WI38 (cell line): ENCODE measurements around the gene CACNA1D.

Source experiments
- H3K4me3 ChIP-seq: 2 replicates; pipeline ENCODE4 v1.5.1; 2011; ENCODE audit warnings: low read depth, mild to moderate bottlenecking, control low read depth, low read length
- TF ChIP-seq, protein P1 (sequence below): IDR thresholded peaks from 2 replicates; pipeline ENCODE4 v1.5.1; 2012; ENCODE audit warnings: low read depth, mild to moderate bottlenecking, control low read depth, low read length

The CACNA1D gene

DNA sequence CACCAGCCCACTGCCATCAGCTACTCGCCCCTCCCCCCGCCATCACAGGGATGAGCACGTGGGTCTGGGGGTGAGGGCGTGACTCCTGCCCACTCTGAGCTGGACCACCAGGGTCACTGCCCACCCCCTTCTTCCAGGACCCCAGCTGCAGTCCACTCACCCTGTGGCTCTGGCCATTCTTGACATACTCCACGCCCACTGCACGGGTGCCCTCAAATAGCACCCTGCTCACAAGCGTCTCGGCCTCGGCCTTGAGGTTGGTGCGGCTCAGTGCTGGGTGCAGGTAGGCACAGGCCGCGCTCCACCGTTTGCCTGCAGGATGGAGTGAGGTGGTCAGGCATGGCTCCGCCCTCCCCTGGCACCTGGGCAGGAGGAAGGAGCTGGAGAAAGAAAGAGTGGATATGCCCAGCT is 327.9 kb downstream of the CACNA1D start:
- TF ChIP-seq, protein P1, sequence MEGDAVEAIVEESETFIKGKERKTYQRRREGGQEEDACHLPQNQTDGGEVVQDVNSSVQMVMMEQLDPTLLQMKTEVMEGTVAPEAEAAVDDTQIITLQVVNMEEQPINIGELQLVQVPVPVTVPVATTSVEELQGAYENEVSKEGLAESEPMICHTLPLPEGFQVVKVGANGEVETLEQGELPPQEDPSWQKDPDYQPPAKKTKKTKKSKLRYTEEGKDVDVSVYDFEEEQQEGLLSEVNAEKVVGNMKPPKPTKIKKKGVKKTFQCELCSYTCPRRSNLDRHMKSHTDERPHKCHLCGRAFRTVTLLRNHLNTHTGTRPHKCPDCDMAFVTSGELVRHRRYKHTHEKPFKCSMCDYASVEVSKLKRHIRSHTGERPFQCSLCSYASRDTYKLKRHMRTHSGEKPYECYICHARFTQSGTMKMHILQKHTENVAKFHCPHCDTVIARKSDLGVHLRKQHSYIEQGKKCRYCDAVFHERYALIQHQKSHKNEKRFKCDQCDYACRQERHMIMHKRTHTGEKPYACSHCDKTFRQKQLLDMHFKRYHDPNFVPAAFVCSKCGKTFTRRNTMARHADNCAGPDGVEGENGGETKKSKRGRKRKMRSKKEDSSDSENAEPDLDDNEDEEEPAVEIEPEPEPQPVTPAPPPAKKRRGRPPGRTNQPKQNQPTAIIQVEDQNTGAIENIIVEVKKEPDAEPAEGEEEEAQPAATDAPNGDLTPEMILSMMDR, result no peak
- no peak overlapping the region for H3K4me3 ChIP-seq

DNA sequence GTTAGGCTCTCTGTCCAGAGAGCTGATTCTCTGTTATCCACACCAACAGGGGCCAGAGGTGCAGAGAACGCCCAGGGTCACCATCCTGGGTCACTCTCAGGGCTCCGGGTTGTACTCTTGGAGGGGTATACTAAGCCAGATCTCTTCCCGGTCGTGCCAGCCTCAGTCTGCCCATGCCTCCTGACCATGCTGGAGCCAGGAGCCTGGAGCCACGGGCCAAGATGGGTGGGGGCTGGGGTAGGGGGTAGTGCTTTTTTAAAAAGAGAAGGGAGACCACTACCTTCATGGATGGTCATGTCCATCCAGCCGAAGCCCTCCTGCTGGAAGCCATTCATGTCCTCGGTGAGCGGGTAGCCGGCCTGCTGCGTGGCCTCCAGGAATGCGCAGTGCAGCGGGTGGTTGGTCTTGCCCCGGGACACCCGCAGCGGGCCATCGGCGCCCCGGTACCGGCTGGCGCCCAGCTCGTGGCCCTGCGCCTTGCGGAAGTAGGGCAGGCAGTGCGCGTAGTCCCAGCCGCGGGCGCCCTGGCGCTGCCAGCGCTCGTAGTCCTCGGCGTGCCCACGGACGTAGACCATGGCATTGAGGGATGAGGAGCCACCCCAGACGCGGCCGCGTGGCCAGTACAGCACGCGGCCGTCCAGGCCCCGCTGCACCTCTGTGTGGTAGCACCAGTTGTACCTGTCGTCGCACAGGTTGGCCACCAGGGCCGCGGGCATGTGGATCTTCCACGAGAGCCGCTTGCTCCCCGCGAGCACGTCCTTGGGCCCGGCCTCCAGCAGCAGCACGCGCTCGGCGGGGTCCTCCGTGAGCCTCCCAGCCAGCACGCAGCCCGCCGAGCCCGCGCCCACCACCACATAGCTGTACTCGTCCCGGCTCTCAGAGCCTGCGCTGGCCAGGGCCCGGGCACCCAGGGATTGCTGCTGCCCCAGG is 328.9 kb downstream of the CACNA1D start:
- no peak overlapping the region for H3K4me3 ChIP-seq
- TF ChIP-seq, protein P1, result no peak

DNA sequence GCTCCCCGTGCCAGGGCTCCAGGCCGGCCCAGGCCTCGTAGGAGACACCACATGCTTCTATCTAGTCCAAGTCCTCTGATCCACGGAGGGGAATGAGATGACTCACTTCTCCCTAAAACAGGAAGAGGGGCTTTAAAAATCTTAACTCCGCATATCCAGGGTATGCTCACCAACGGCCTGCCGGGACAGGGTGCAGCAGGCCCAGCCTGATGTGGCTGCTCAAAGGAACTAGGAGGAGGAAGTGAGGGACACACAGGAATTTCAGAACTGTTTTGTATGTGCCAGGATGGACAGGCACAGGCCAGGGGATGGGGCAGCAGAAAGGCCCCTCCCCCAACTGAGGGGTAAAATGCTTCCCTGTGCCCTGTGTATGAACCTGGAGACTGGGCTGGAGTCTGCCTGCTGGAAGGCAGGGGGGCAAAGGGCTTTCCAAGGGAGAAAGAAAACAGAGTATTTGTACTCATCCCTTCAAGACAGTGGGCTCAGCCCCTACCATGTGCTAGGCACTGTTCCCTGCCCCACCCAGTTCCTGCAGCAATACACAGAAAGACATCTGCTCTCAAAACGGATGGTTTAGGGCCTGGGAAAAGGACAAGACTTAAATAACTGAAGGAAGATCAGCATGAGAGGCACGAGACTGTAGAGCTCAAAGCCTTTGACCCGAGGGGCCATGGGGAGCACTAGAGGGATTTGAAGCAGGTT is 329.7 kb downstream of the CACNA1D start:
- TF ChIP-seq, protein P1, result no peak

DNA sequence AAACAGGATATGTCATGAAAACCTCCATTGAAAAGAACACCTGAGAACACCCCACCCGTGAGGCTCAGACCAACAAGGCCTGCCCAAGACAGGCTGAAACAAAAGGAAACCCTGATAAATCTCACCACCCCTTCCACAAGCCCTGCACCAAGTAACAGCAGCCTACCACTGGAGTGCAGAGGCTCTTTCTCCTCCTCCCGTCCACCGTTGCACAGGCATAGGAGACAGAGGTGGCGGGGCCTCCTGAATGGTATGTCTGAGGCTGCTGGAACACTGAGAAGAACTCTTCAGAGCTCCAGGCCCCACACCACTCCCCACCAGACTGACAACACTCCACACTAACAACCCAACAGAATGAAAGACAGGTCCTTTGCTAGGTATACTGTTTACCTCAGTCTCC is 330.4 kb downstream of the CACNA1D start:
- TF ChIP-seq, protein P1, result no peak
- no peak overlapping the region for H3K4me3 ChIP-seq

More for the DNA sequence above, 329.7 kb downstream of the CACNA1D start:
- no peak overlapping the region for H3K4me3 ChIP-seq

DNA sequence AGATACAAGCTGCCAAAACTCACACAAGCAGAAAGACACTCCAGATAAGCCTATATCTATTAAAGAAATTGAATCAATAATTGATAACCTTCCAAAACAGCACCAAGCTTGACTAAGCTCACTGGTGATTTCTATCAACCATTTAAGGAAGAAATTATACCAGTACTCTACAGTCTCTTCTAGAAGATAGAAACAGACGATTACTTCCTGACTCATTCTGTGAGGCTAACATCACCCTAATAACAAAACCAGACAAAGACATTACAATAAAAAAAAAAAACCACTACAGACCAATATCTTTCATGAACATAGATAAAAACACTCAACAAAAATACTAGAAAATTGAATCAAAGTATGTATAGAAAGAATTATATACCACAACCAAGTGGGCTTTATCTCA is 331.6 kb downstream of the CACNA1D start:
- no peak overlapping the region for H3K4me3 ChIP-seq
- TF ChIP-seq, protein P1, result no peak

DNA sequence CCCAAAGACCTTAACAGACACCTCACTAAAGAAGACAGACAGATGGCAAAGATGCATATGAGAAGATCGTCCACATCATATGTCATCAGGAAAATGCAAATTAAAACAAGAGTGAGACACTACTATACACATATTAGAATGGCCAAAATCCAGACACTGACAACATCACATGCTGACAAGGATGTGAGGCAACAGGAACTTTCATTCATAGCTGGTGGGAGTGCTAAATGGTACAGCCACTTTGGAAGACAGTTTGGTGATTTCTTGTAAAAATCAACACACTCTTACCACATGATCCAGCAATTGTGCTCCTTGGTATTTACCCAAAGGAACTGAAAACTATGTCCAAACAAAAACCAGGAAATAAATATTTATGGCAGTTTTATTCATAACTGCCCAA is 334.2 kb downstream of the CACNA1D start:
- H3K4me3 ChIP-seq, result no peak overlapping the region
- TF ChIP-seq, protein P1, result no peak

DNA sequence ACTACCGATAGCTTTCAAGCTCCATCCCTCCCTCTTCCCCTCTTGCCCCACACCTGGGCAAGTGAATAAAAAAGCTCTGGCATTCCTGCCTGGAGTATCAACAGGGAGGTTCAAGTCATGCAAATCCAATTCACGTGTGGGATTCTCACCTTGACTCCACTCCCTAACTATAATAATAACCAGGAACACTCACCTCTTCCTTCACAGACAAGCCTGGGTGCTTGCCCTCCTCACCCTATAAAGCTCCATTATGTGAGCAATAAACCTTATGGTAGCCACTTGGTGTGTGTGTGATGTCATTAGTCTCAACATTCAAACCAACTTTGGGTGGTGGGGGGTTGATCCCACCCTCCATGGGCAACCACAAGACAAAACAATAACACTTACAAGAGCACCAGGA is 335.2 kb downstream of the CACNA1D start:
- H3K4me3 ChIP-seq, result no peak overlapping the region
- TF ChIP-seq, protein P1, result no peak
